ENCODE results near the gene EPS15. TPM values are rescaled to one million over a fixed set of nuclear protein-coding genes. Genes with fewer than 3 reads are reported as not detected.
A peak's percentile ranks its signal among the peaks of the same experiment; 100 is the strongest.

Gene EPS15
- total and polyA plus RNA-seq, 2 of the 8 experiments (the other 6 are each of a cell fraction or from before 2014, with no cell fraction given) = 15.9 to 57.2 TPM

DNA sequence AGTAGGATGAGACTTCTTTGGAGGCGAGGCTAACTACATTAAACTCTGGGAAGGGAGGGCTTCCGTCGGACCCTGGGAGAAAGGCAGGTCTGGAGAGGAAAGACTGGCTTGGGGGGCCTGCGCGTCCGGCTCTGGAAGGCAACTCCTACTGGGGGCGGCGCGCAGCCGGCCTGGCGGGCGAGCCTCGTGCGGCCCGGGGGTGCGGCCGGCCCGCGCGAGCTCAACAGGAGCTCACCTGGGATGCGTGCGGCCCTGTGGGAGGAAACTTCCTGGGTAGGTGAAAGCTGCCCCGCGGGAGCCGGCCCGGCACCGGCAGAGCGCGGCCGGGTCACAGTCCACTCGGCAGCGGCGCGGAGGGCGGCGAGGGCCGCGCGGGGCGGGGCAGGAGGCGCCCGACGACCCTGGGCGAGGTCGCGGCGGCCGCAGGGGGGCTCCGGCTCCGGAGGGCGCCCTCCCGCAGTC, 449 bp downstream of the EPS15 start:
- TF ChIP-seq GABPA (IDR thresholded peaks at IDR 0.05; ENCODE audit: borderline replicate concordance, insufficient read depth, low read length) (no peak), TAF1 (IDR thresholded peaks at IDR 0.05; ENCODE audit: low read depth, low read length) (peak; percentile 37; the same call in 1 of the 2 replicates), KDM4A (IDR thresholded peaks at IDR 0.05; ENCODE audit: low read depth, low read length, severe bottlenecking) (peak; percentile 85), TBP (IDR thresholded peaks at IDR 0.05; ENCODE audit: low read depth, low read length) (no peak), POU5F1 (IDR thresholded peaks at IDR 0.05; ENCODE audit: low read depth, low read length) (no peak), RBBP5 (IDR thresholded peaks at IDR 0.05; ENCODE audit: borderline replicate concordance, low read depth, low read length) (0 out of 2 replicates have a peak, but pooled peaks have one; percentile 36), JUND (IDR thresholded peaks at IDR 0.05; ENCODE audit: low read length) (no peak), TAF7 (optimal IDR thresholded peaks at IDR 0.05; ENCODE audit: borderline replicate concordance, low read depth, low read length) (peak; percentile 1), SAP30 (IDR thresholded peaks at IDR 0.05; ENCODE audit: insufficient read depth, insufficient replicate concordance, low read length) (peak; percentile 9)
- Histone ChIP-seq H3K36me3 (ENCODE audit: control insufficient read depth in 2 of 4, insufficient read depth in 4 of 4, low read length in 3 of 4) (no peaks in the 10 kb centered on the region), H4K91ac (replicated peaks; ENCODE audit: insufficient read length, low read length) (no peak overlapping the region), H3K4me3 (ENCODE audit: extremely low read depth in 1 of 4, insufficient read depth in 2 of 4, low read depth in 3 of 4, low read length in 4 of 4) (peak overlapping the region; percentile 83 to 97 (median 93)), H3K56ac (replicated peaks; ENCODE audit: insufficient read length, low read depth, low read length) (peak overlapping the region; percentile 35), H2AFZ (ENCODE audit: low read length) (peak overlapping the region; percentile 23; the same call in 1 of the 2 replicates), H3K23me2 (ENCODE audit: low read depth, low read length) (peaks cover 9% of the 10 kb centered on the region; the same call in 1 of the 2 replicates), H2BK120ac (replicated peaks; ENCODE audit: low read depth, low read length) (no peak overlapping the region), H2BK12ac (ENCODE audit: low read depth, low read length) (no peak overlapping the region), H3K4ac (replicated peaks; ENCODE audit: insufficient read length, low read depth, low read length) (no peak overlapping the region), H2BK20ac (ENCODE audit: low read length) (no peak overlapping the region), H3K9me3 (ENCODE audit: insufficient read depth in 2 of 2, low read depth in 1 of 2, low read length in 1 of 2) (no peaks in the 10 kb centered on the region), H3K27ac (ENCODE audit: low read depth, low read length) (peak overlapping the region; percentile 53; the same call in 1 of the 2 replicates), H3K4me1 (replicated peaks in 1 of 4; ENCODE audit: control insufficient read depth in 3 of 4, insufficient read depth in 4 of 4, low read length in 3 of 4) (no peaks in the 10 kb centered on the region; a peak in 2 of 7 replicates), H4K8ac (ENCODE audit: extremely low read depth, insufficient read depth, low read length) (peak overlapping the region; percentile 93), H3K18ac (ENCODE audit: extremely low read depth, low read length) (peak overlapping the region; percentile 27; the same call in 1 of the 2 replicates), H4K5ac (ENCODE audit: insufficient read length, low read depth, low read length) (no peak overlapping the region), H3K27me3 (replicated peaks in 1 of 4; ENCODE audit: control insufficient read depth in 3 of 4, extremely low read depth in 1 of 4, insufficient read depth in 3 of 4, low read length in 3 of 4) (no peaks in the 10 kb centered on the region), H3K79me2 (ENCODE audit: control insufficient read depth in 1 of 2, insufficient read depth in 2 of 2, low read length in 2 of 2) (peaks cover 5 to 44% of the 10 kb centered on the region in 2 experiments; a peak in 3 of 4 replicates), H2BK15ac (ENCODE audit: low read length) (no peak overlapping the region), H3K23ac (ENCODE audit: insufficient read length) (no peak overlapping the region), H3K4me2 (ENCODE audit: insufficient read depth in 1 of 2, low read depth in 2 of 2, low read length in 2 of 2) (peak overlapping the region; percentile 82 to 97), H3K79me1 (ENCODE audit: low read depth, low read length) (no peaks in the 10 kb centered on the region), H3K9ac (replicated peaks in 1 of 4; ENCODE audit: extremely low read depth in 1 of 4, low read depth in 3 of 4, low read length in 3 of 4) (peak overlapping the region; percentile 52 to 73 (median 68)), H2AK5ac (ENCODE audit: low read depth, low read length) (no peak overlapping the region), H3K14ac (ENCODE audit: insufficient read length) (no peak overlapping the region), H4K20me1 (replicated peaks in 1 of 2; ENCODE audit: control insufficient read depth in 1 of 2, insufficient read depth in 2 of 2, low read length in 2 of 2) (no peaks in the 10 kb centered on the region), H2BK5ac (ENCODE audit: low read depth, low read length) (0 out of 2 replicates have a peak overlapping the region, but pooled peaks have one; percentile 62)
- 1% methylated on average over 14 of the region's 52 CpGs; no CpG with 5 or more reads in 1 of the 2 experiments for WGBS, 2 experiments (ENCODE audit: extremely low coverage in 1 of 2, insufficient coverage in 1 of 2, insufficient read length in 1 of 2, insufficient replicate concordance in 2 of 2, low coverage in 1 of 2, low lambda C conversion rate in 2 of 2, missing lambda C conversion rate in 1 of 2)
- DNase-seq (ENCODE audit: low read depth in 1 of 2, low spot score in 2 of 2) (peak in 1 of 2 experiments; percentile 72), FAIRE-seq (no peak)
- CTCF ChIA-PET (ENCODE audit: partially characterized antibody) = no interaction called here
- POLR2A ChIA-PET (ENCODE audit: partially characterized antibody) = interaction anchor here (0.8 to 2.0 kb wide), 9 partner anchors 9 to 224 kb away, joined by 3 to 6 read pairs (median 3); partner anchors contain the start of gene OSBPL9

Data from H1 (cell line).